ENCODE measurements around the gene GPAT2.
"Not testable (repeated sequence)": the region's sequence is repeated elsewhere in the genome, so short reads cannot be mapped to it uniquely, and the experiment has no call there.

Gene GPAT2

GRCh38 chr2:96022126-96022525 lies 12.6 kb downstream of the GPAT2 start:
- not testable (repeated sequence) for DNase-seq

GRCh38 chr2:96021142-96021541 lies 13.6 kb downstream of the GPAT2 start:
- DNase-seq = not testable (repeated sequence)

GRCh38 chr2:96019909-96020590 lies 14.7 kb downstream of the GPAT2 start:
- not testable (repeated sequence) for DNase-seq

- DNase-seq = not testable (repeated sequence)
These were observed 18.4 kb downstream of the GPAT2 start for GRCh38 chr2:96016321-96016720.

GRCh38 chr2:96012792-96013264 lies 21.9 kb downstream of the GPAT2 start:
- DNase-seq = not testable (repeated sequence)

GRCh38 chr2:96012086-96012791 lies 22.5 kb downstream of the GPAT2 start:
- DNase-seq = not testable (repeated sequence)

GRCh38 chr2:96011129-96011455 lies 23.6 kb downstream of the GPAT2 start:
- DNase-seq = not testable (repeated sequence)

- not testable (repeated sequence) for DNase-seq
These were observed 24.2 kb downstream of the GPAT2 start for GRCh38 chr2:96010320-96011128.

- DNase-seq = not testable (repeated sequence)
These were observed 24.9 kb downstream of the GPAT2 start for GRCh38 chr2:96009833-96010232.

- not testable (repeated sequence) for DNase-seq
These were observed 26.7 kb downstream of the GPAT2 start for GRCh38 chr2:96008051-96008450.

- DNase-seq = not testable (repeated sequence)
These were observed 28.5 kb downstream of the GPAT2 start for GRCh38 chr2:96006248-96006647.

GRCh38 chr2:95992520-95993272 lies 42.0 kb downstream of the GPAT2 start:
- not testable (repeated sequence) for DNase-seq

- DNase-seq = not testable (repeated sequence)
These were observed 42.6 kb downstream of the GPAT2 start for GRCh38 chr2:95992102-95992501.

GRCh38 chr2:95991351-95992094 lies 43.2 kb downstream of the GPAT2 start, which contains the start of gene ANKRD36C:
TSS of gene ANKRD36C (minus strand) at chr2:95991824. CDS start at chr2:95991708, 116 bp downstream.
- not testable (repeated sequence) for DNase-seq

- DNase-seq = not testable (repeated sequence)
These were observed 43.8 kb downstream of the GPAT2 start for GRCh38 chr2:95990884-95991283.

Data from bone marrow (tissue), 2 donors.